SU-DHL-6 (cell line): ENCODE results near the gene SKP2.

Source experiments
- EZH2phosphoT487 ChIP-seq: fragments of 200-600 bp; sonication (generic), shearing (Covaris generic); conservative IDR thresholded peaks from 2 replicates; pipeline ENCODE4 v1.6.1; 2018; ENCODE audit warnings: mild to moderate bottlenecking, antibody characterized with exemption, low read length, moderate library complexity, mixed read lengths
- TF ChIP-seq, protein P1 (sequence below): fragments of 200-600 bp; sonication (generic); IDR thresholded peaks from one replicate; pipeline ENCODE4 v1.5.1; 2017; ENCODE audit warnings: antibody characterized with exemption, mild to moderate bottlenecking, low read length, moderate library complexity; ENCODE audit not compliant: insufficient read depth, poor library complexity, severe bottlenecking

DNA sequence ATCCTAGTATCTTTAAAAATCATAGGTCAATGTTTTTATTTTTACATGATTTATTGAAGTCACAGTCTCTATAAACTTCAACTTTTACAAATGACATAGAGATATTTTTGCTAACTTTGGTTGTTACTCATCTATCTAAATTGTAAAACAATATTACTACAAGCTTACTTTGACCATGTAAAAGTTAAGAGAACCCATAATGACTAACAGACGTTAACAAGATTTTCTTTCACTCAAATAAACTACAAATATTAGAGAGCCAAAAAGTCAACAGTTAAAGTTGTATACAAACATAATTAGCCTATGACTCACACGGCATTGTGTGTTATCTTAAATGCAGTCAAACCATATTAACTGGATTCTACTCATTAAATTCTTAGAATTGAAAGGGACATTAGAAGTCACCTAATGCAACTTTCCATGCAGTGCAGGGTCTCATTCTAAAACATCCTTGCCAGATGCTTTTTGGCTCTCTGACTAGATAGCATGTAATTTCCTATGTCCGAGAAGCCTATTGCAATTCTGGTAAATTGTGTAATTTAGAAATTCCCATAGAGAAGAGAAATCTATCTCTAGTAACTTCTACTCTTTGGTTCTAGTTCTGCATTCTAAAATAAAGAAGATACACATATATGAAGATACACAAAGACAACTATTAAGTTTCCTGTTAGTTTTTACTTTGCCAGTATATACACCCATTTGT, 43.0 kb upstream of the SKP2 start:
- no peak for TF ChIP-seq EZH2phosphoT487
- TF ChIP-seq, protein P1, sequence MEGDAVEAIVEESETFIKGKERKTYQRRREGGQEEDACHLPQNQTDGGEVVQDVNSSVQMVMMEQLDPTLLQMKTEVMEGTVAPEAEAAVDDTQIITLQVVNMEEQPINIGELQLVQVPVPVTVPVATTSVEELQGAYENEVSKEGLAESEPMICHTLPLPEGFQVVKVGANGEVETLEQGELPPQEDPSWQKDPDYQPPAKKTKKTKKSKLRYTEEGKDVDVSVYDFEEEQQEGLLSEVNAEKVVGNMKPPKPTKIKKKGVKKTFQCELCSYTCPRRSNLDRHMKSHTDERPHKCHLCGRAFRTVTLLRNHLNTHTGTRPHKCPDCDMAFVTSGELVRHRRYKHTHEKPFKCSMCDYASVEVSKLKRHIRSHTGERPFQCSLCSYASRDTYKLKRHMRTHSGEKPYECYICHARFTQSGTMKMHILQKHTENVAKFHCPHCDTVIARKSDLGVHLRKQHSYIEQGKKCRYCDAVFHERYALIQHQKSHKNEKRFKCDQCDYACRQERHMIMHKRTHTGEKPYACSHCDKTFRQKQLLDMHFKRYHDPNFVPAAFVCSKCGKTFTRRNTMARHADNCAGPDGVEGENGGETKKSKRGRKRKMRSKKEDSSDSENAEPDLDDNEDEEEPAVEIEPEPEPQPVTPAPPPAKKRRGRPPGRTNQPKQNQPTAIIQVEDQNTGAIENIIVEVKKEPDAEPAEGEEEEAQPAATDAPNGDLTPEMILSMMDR: no peak
